ENCODE results near the gene CCDC149.
A peak's percentile ranks its signal among the peaks of the same experiment; 100 is the strongest.

Gene CCDC149

DNA sequence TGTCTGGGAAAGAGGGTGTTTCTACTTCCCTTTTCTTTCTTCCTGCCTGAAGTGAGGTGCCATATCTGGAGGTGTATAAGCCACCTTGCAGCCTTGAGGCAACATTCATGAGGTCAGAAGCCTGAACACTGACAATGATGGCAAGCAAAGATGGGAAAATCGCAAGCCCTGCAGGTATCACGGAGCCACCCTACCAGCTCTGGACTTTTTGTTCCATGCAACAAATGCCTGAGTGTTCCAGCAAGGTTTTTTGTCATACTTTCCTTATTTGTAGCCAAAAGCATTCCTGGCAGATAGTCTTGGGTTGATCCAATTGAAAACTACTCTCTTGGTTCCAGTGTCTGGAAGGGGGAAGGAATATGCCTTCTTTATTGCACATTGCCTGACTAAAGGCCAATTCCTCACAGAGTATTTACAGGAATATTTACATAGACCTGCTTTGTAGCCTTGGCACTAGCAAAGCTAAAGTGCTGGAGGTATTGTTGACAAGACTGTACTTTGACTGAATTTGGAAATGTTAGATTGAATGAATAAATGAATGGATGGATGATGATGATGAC is 131.8 kb downstream of the CCDC149 start:
- TF ChIP-seq CTCF (conservative IDR thresholded peaks at IDR 0.05) (no peak), ZFX (IDR thresholded peaks at IDR 0.05) (no peak)
- H3K27ac ChIP-seq, result peak overlapping the region; percentile 58

GRCh38 chr4:24778464-24779225 is 134.2 kb downstream of the CCDC149 start:
- H3K27ac ChIP-seq, result no peak overlapping the region
- no peak for TF ChIP-seq CTCF (conservative IDR thresholded peaks at IDR 0.05)
- TF ChIP-seq ZFX (IDR thresholded peaks at IDR 0.05), result no peak

- TF ChIP-seq CTCF (conservative IDR thresholded peaks at IDR 0.05), result no peak
- no peak for TF ChIP-seq ZFX (IDR thresholded peaks at IDR 0.05)
- H3K27ac ChIP-seq, result no peak overlapping the region
Measured at GRCh38 chr4:24777536-24778463, 135.0 kb downstream of the CCDC149 start.

DNA sequence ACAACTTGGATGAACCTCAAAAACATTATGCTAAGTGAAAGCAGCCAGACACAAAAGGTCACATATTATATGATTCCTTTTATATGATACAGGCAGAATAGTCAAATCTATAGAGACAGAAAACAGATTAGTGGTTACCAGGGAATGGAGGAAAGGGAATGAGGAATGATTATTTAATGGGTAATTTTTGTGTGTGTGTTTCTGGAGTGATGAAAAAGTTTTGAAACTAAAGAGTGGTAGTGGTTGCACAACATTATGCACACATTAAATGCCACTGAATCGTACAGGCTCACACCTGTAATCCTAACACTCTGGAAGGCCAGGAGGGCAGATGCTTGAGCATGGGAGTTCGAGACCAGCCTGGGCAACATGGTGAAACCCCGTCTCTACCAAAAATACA is 137.1 kb downstream of the CCDC149 start:
- TF ChIP-seq CTCF (conservative IDR thresholded peaks at IDR 0.05), result no peak
- no peak for TF ChIP-seq ZFX (IDR thresholded peaks at IDR 0.05)
- H3K27ac ChIP-seq, result no peak overlapping the region

GRCh38 chr4:24775032-24775605 is 137.7 kb downstream of the CCDC149 start:
- no peak overlapping the region for H3K27ac ChIP-seq
- TF ChIP-seq ZFX (IDR thresholded peaks at IDR 0.05), result no peak

GRCh38 chr4:24774452-24774851 is 138.4 kb downstream of the CCDC149 start:
- H3K27ac ChIP-seq, result no peak overlapping the region
- TF ChIP-seq ZFX (IDR thresholded peaks at IDR 0.05), result no peak
- TF ChIP-seq CTCF (conservative IDR thresholded peaks at IDR 0.05), result no peak

DNA sequence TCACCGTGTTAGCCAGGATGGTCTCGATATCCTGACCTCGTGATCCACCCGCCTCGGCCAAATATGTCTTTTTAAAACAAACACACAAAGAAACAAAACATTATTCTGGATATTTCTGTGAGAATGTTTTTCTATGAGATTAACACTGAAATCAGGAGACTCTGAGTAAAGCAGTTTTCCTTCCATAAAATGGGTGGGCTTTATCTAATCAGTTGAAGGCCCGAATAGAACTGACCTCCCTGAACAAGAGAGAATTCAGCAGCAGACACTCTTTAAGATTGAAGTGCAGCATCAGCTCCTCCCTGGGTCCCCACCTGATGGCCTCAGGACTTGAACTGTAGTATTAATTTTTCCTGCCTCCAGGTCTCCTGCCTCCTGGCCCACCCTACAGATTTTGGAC is 139.9 kb downstream of the CCDC149 start:
- TF ChIP-seq ZFX (IDR thresholded peaks at IDR 0.05) (no peak), CTCF (conservative IDR thresholded peaks at IDR 0.05) (no peak)
- H3K27ac ChIP-seq, result no peak overlapping the region
